T-helper 1 cell treated with Interleukin-12 subunit alpha and Interleukin-12 subunit beta and Interleukin-4 antibody, amounts not matched to agents 30 μg/mL and 1 μg/mL, for 36 hours (primary cell): ENCODE measurements around the gene HS2ST1.
"Not testable (repeated sequence)": the region's sequence is repeated elsewhere in the genome, so short reads cannot be mapped to it uniquely, and the experiment has no call there.

Experiments
- H3K27ac Mint-ChIP-seq: one replicate; pipeline ENCODE4 v1.8.0; 2021; ENCODE audit warnings: mild to moderate bottlenecking, mixed read lengths
- H3K27me3 Mint-ChIP-seq: one replicate; pipeline ENCODE4 v1.8.0; 2021; ENCODE audit warnings: low read depth, mixed read lengths
- H3K36me3 Mint-ChIP-seq: one replicate; pipeline ENCODE4 v1.8.0; 2021; ENCODE audit warnings: low read depth, mixed read lengths
- H3K4me1 Mint-ChIP-seq: one replicate; pipeline ENCODE4 v1.8.0; 2021; ENCODE audit warnings: low read depth, mixed read lengths
- H3K4me3 Mint-ChIP-seq: one replicate; pipeline ENCODE4 v1.8.0; 2021; ENCODE audit warnings: mild to moderate bottlenecking, moderate library complexity, mixed read lengths
- H3K9me3 Mint-ChIP-seq: one replicate; pipeline ENCODE4 v1.8.0; 2021; ENCODE audit warnings: mixed read lengths

Gene HS2ST1

GRCh38 chr1:86971778-86972177, 57.3 kb downstream of the HS2ST1 start:
- Mint-ChIP-seq H3K4me3 (no peak overlapping the region), H3K4me1 (no peaks in the 10 kb centered on the region), H3K9me3 (no peaks in the 10 kb centered on the region), H3K27ac (no peak overlapping the region), H3K36me3 (no peaks in the 10 kb centered on the region), H3K27me3 (no peaks in the 10 kb centered on the region)

GRCh38 chr1:86972262-86972661, 57.8 kb downstream of the HS2ST1 start:
- no peaks in the 10 kb centered on the region for H3K9me3 Mint-ChIP-seq
- H3K27ac Mint-ChIP-seq: no peak overlapping the region
- no peaks in the 10 kb centered on the region for H3K27me3 Mint-ChIP-seq
- H3K4me1 Mint-ChIP-seq: no peaks in the 10 kb centered on the region
- no peak overlapping the region for H3K4me3 Mint-ChIP-seq
- H3K36me3 Mint-ChIP-seq: no peaks in the 10 kb centered on the region

GRCh38 chr1:86975993-86976550, 61.6 kb downstream of the HS2ST1 start:
- Mint-ChIP-seq H3K4me3 (no peak overlapping the region), H3K27me3 (no peaks in the 10 kb centered on the region), H3K27ac (no peak overlapping the region), H3K36me3 (no peaks in the 10 kb centered on the region), H3K4me1 (no peaks in the 10 kb centered on the region), H3K9me3 (no peaks in the 10 kb centered on the region)

DNA sequence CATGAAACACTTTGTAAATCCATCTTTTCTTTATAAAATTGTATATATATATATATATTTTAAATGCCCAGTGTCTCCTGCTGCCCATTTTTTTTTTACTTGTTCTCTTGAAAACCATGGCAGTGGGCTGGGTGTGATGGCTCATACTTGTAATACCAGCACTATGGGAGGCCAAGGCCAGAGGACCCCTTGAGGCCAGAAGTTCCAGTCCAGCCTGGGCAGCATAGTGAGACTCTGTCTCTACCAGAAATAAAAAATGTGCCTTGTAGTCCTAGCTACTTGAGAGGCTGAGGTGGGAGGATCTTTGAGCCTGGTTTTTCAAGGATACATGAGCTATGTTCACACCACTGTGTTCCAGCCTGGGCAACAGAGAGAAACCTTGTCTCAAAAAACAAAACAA, 62.2 kb downstream of the HS2ST1 start:
- no peaks in the 10 kb centered on the region for H3K9me3 Mint-ChIP-seq

GRCh38 chr1:86981482-86982213, 67.2 kb downstream of the HS2ST1 start:
- H3K4me1 Mint-ChIP-seq: no peaks in the 10 kb centered on the region
- H3K4me3 Mint-ChIP-seq: no peak overlapping the region
- H3K36me3 Mint-ChIP-seq: no peaks in the 10 kb centered on the region
- H3K9me3 Mint-ChIP-seq: no peaks in the 10 kb centered on the region
- no peaks in the 10 kb centered on the region for H3K27me3 Mint-ChIP-seq
- H3K27ac Mint-ChIP-seq: no peak overlapping the region

More for the DNA sequence above, 62.2 kb downstream of the HS2ST1 start:
- H3K27me3 Mint-ChIP-seq: no peaks in the 10 kb centered on the region
- H3K36me3 Mint-ChIP-seq: no peaks in the 10 kb centered on the region
- no peaks in the 10 kb centered on the region for H3K4me1 Mint-ChIP-seq
- no peak overlapping the region for H3K27ac Mint-ChIP-seq
- no peak overlapping the region for H3K4me3 Mint-ChIP-seq

DNA sequence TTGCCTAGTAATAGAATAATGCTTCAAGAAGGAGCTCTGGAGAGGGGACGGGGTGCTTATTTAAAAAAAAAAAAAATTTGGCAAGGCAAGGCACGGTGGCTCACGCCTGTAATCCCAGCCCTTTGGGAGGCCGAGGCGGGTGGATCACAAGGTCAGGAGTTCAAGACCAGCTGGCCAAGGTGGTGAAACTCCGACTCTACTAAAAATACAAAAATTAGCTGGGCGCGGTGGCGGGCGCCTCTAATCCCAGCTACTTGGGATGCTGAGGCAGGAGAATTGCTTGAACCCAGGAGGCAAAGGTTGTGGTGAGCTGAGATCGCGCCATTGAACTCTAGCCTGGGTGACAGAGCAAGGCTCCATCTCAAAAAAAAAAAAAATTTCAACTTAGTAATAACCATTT, 69.2 kb downstream of the HS2ST1 start:
- not testable (repeated sequence) for H3K4me3 Mint-ChIP-seq, H3K4me1 Mint-ChIP-seq, H3K9me3 Mint-ChIP-seq, H3K27me3 Mint-ChIP-seq, H3K36me3 Mint-ChIP-seq, H3K27ac Mint-ChIP-seq

- no peaks in the 10 kb centered on the region for H3K9me3 Mint-ChIP-seq
- no peaks in the 10 kb centered on the region for H3K36me3 Mint-ChIP-seq
- H3K4me1 Mint-ChIP-seq: peaks cover 2% of the 10 kb centered on the region
- no peak overlapping the region for H3K4me3 Mint-ChIP-seq
- H3K27me3 Mint-ChIP-seq: no peaks in the 10 kb centered on the region
- H3K27ac Mint-ChIP-seq: no peak overlapping the region
Measured at GRCh38 chr1:86987446-86987845, 73.0 kb downstream of the HS2ST1 start.

DNA sequence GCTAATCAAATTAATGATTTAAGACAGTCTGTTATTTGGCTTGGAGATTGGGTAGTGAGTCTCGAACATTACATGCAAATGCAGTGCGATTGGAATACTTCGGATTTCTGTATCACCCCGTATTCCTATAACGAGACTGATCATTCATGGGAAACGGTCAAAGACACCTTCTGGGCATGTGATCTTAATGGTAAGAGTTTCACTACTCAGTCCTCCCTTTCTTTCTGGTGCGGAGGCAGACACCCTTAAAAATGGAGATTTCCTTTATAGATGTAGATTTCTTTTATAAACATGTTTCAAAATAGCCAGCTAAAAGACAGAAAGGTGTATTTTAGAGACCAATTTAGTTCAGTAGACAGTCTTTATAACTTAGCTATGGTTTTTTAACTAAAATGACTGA, 74.4 kb downstream of the HS2ST1 start:
- H3K4me1 Mint-ChIP-seq: peaks cover 2% of the 10 kb centered on the region
- H3K27ac Mint-ChIP-seq: no peak overlapping the region
- no peaks in the 10 kb centered on the region for H3K27me3 Mint-ChIP-seq
- no peaks in the 10 kb centered on the region for H3K9me3 Mint-ChIP-seq
- no peak overlapping the region for H3K4me3 Mint-ChIP-seq
- no peaks in the 10 kb centered on the region for H3K36me3 Mint-ChIP-seq

DNA sequence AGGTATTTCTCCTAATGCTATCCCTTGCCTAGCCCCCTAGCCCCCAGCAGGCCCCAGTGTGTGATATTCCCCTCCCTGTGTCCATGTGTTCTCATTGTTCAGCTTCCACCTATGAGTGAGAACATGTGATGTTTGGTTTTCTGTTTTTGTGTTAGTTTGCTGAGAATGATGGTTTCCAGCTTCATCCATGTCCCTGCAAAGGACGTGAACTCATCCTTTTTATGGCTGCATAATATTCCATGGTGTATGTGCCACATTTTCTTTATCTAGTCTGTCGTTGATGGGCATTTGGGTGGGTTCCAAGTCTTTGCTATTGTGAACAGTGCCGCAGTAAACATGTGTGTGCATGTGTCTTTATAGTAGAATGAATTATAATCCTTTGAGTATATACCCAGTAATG, 75.3 kb downstream of the HS2ST1 start:
- H3K27me3 Mint-ChIP-seq, H3K36me3 Mint-ChIP-seq: not testable (repeated sequence)

DNA sequence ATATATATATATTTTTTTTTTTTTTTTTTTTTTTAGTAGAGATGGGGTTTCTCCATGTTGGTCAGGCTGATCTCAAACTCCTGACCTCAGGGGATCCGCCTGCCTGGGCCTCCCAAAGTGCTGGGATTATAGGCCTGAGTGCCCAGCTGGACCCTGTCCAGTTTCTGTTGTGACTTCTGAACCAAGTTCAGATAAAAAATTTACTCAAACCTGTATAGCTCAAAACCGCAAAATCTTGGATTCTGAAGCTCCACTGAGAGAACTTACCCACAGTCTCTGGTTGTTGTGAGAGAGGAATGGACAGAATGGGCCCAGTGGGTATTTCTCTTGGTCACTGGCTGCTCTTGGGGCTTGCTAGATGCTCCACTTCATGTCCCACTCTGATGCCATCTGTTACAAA, 76.4 kb downstream of the HS2ST1 start:
- Mint-ChIP-seq H3K4me1 (peaks cover 2% of the 10 kb centered on the region), H3K27me3 (no peaks in the 10 kb centered on the region), H3K9me3 (no peaks in the 10 kb centered on the region), H3K36me3 (no peaks in the 10 kb centered on the region), H3K4me3 (no peak overlapping the region), H3K27ac (no peak overlapping the region)

More for the DNA sequence above, 75.3 kb downstream of the HS2ST1 start:
- not testable (repeated sequence) for H3K27ac Mint-ChIP-seq, H3K9me3 Mint-ChIP-seq, H3K4me1 Mint-ChIP-seq, H3K4me3 Mint-ChIP-seq

DNA sequence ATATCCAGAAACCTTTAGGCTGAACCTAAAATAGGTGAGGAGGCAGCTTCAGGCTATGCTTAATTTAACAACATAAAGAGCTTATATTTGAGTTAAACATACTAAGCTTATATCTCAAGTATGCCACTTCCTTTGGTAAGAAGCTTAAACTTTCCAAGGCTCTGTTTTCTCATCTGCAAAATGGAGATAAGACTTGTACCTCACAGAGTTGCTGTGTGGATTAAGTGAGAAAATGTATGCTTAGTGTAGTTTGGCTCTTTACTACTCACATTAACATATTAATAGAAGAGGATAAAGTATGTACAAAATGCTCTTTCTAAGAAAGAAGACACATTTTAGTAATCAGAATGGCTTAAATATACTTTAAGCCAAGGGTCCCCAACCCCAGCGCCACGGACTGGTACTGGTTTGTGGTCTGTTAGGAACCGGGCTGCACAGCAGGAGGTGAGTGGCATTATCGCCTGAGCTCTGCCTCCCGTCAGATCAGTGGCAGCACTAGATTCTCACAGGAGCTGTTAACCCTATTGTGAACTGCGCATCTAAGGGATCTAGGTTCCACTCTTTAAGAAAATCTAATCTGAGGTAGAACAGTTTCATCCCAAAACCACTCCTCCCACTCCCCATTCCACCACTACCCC, 77.2 kb downstream of the HS2ST1 start:
- Mint-ChIP-seq H3K9me3 (no peaks in the 10 kb centered on the region), H3K27ac (no peak overlapping the region), H3K36me3 (no peaks in the 10 kb centered on the region), H3K4me3 (no peak overlapping the region), H3K4me1 (peaks cover 2% of the 10 kb centered on the region), H3K27me3 (no peaks in the 10 kb centered on the region)

- Mint-ChIP-seq H3K4me1 (no peaks in the 10 kb centered on the region), H3K27ac (no peak overlapping the region), H3K4me3 (no peak overlapping the region), H3K36me3 (no peaks in the 10 kb centered on the region), H3K9me3 (no peaks in the 10 kb centered on the region), H3K27me3 (no peaks in the 10 kb centered on the region)
Measured at GRCh38 chr1:86992861-86993260, 78.4 kb downstream of the HS2ST1 start.

GRCh38 chr1:86993269-86993985, 79.0 kb downstream of the HS2ST1 start:
- H3K36me3 Mint-ChIP-seq: no peaks in the 10 kb centered on the region
- no peaks in the 10 kb centered on the region for H3K27me3 Mint-ChIP-seq
- no peaks in the 10 kb centered on the region for H3K9me3 Mint-ChIP-seq
- H3K27ac Mint-ChIP-seq: no peak overlapping the region
- H3K4me3 Mint-ChIP-seq: no peak overlapping the region
- H3K4me1 Mint-ChIP-seq: no peaks in the 10 kb centered on the region

DNA sequence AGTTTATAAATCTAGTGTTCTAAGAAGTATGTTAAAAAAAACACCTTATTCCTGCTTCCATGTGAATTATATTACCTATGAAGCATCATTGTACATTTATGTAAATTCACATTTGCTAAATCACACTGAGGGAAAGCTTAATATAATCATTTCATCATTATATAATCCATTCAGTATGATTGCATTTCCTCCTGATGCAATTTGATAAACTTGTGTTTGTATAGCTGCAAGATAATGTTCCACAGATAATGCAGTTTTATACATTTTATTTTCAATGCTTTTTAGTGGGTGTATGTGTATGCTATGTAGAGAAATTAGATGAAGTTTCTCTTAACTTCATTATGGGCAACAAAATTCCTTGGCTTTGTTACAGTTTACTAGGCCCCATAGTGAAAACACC, 79.6 kb downstream of the HS2ST1 start:
- no peaks in the 10 kb centered on the region for H3K36me3 Mint-ChIP-seq
- no peaks in the 10 kb centered on the region for H3K9me3 Mint-ChIP-seq
- H3K4me3 Mint-ChIP-seq: no peak overlapping the region
- H3K4me1 Mint-ChIP-seq: no peaks in the 10 kb centered on the region
- no peak overlapping the region for H3K27ac Mint-ChIP-seq
- H3K27me3 Mint-ChIP-seq: no peaks in the 10 kb centered on the region

- H3K4me1 Mint-ChIP-seq: no peaks in the 10 kb centered on the region
- H3K27ac Mint-ChIP-seq: no peak overlapping the region
- no peaks in the 10 kb centered on the region for H3K9me3 Mint-ChIP-seq
- H3K36me3 Mint-ChIP-seq: peaks cover 2% of the 10 kb centered on the region
- no peaks in the 10 kb centered on the region for H3K27me3 Mint-ChIP-seq
- no peak overlapping the region for H3K4me3 Mint-ChIP-seq
Measured at GRCh38 chr1:86997538-86997937, 83.1 kb downstream of the HS2ST1 start.
